NCI-H69 (cell line): ENCODE data around the gene ORMDL1.

Experiments used
- DNase-seq: peaks from one replicate; lab custom pipeline; 2025; lab: John Stamatoyannopoulos, UW

The ORMDL1 gene

GRCh38 chr2:189783927-189784867 is at the start of gene ORMDL1, which contains the start of gene PMS1:
Gene ORMDL1, minus strand, starts transcription at chr2:189784339. Its CDS starts 1,744 bp downstream, at chr2:189782595.
Gene PMS1, plus strand, starts transcription at chr2:189784450. Its CDS starts 7,360 bp downstream, at chr2:189791810.
- peak; percentile 94 for DNase-seq

GRCh38 chr2:189830510-189830909 is 46.4 kb upstream of the ORMDL1 start:
- DNase-seq: no peak

GRCh38 chr2:189829102-189829833 is 45.1 kb upstream of the ORMDL1 start:
- DNase-seq: no peak

- DNase-seq: no peak
Observed at GRCh38 chr2:189826039-189826438, 41.9 kb upstream of the ORMDL1 start.

GRCh38 chr2:189824694-189825396 is 40.7 kb upstream of the ORMDL1 start:
- no peak for DNase-seq

GRCh38 chr2:189821953-189822748 is 38.0 kb upstream of the ORMDL1 start:
- no peak for DNase-seq

- DNase-seq: no peak
Observed at GRCh38 chr2:189819297-189819704, 35.2 kb upstream of the ORMDL1 start.

- DNase-seq: no peak
Observed at GRCh38 chr2:189818249-189819038, 34.3 kb upstream of the ORMDL1 start.

- DNase-seq: no peak
Observed at GRCh38 chr2:189803431-189803830, 19.3 kb upstream of the ORMDL1 start.

GRCh38 chr2:189802396-189802912 is 18.3 kb upstream of the ORMDL1 start:
- DNase-seq: no peak

GRCh38 chr2:189799531-189799930 is 15.4 kb upstream of the ORMDL1 start:
- no peak for DNase-seq

GRCh38 chr2:189799030-189799331 is 14.8 kb upstream of the ORMDL1 start:
- DNase-seq: no peak

GRCh38 chr2:189798312-189799029 is 14.3 kb upstream of the ORMDL1 start:
- peak; percentile 21 for DNase-seq

GRCh38 chr2:189797902-189798301 is 13.8 kb upstream of the ORMDL1 start:
- no peak for DNase-seq

GRCh38 chr2:189794310-189794709 is 10.2 kb upstream of the ORMDL1 start:
- no peak for DNase-seq

- DNase-seq: no peak
Observed at GRCh38 chr2:189791338-189792042, 7.4 kb upstream of the ORMDL1 start.

GRCh38 chr2:189783451-189783926 is 650 bp downstream of the ORMDL1 start:
- peak; percentile 55 for DNase-seq

- DNase-seq: no peak
Observed at GRCh38 chr2:189782221-189782671, 1.9 kb downstream of the ORMDL1 start.

- DNase-seq: no peak
Observed at GRCh38 chr2:189772212-189772611, 11.9 kb downstream of the ORMDL1 start.
